Glutamatergic neuron (in vitro differentiated cells): ENCODE data around the gene ZNF281. TPM values are rescaled to one million over a fixed set of nuclear protein-coding genes. Genes with fewer than 3 reads are reported as not detected.

Experiments used
- DNase-seq: peaks from one replicate; pipeline ENCODE4 v3.0.0; 2022
- H3K27ac Mint-ChIP-seq: one replicate; pipeline ENCODE4 v1.8.0; 2020; ENCODE audit warnings: mild to moderate bottlenecking, mixed read lengths, inconsistent platforms; ENCODE audit not compliant: unreplicated experiment
- H3K27me3 Mint-ChIP-seq: one replicate; pipeline ENCODE4 v1.8.0; 2020; ENCODE audit warnings: mild to moderate bottlenecking, moderate library complexity, mixed read lengths, inconsistent platforms; ENCODE audit not compliant: unreplicated experiment
- H3K36me3 Mint-ChIP-seq: one replicate; pipeline ENCODE4 v1.8.0; 2020; ENCODE audit warnings: mild to moderate bottlenecking, mixed read lengths, inconsistent platforms; ENCODE audit not compliant: unreplicated experiment
- H3K4me1 Mint-ChIP-seq: one replicate; pipeline ENCODE4 v1.8.0; 2020; ENCODE audit warnings: mild to moderate bottlenecking, low read depth, mixed read lengths, inconsistent platforms; ENCODE audit not compliant: unreplicated experiment
- H3K4me3 Mint-ChIP-seq: one replicate; pipeline ENCODE4 v1.8.0; 2020; ENCODE audit warnings: mild to moderate bottlenecking, mixed read lengths, inconsistent platforms; ENCODE audit not compliant: unreplicated experiment
- H3K9me3 Mint-ChIP-seq: one replicate; pipeline ENCODE4 v1.8.0; 2020; ENCODE audit warnings: mild to moderate bottlenecking, moderate library complexity, mixed read lengths, inconsistent platforms; ENCODE audit not compliant: unreplicated experiment
- total RNA-seq: library from RNA; stranded (reverse); fragmentation: NEBNext Ultra II Directional; extraction: Animal tissue kit (Norgen Biotek cat#: 25700); gene quantifications from one replicate; pipeline ENCODE4 v1.2.1, GENCODE V29; 2021; ENCODE audit not compliant: unreplicated experiment
- TF ChIP-seq, protein P1 (sequence below): fragments of 200-600 bp; sonication (generic); IDR thresholded peaks from one replicate; pipeline ENCODE4 v1.5.0; 2021; ENCODE audit not compliant: partially characterized antibody, unreplicated experiment

ZNF281 gene
- total RNA-seq, 1 donor from 2014 or later, result 32.2 TPM

DNA sequence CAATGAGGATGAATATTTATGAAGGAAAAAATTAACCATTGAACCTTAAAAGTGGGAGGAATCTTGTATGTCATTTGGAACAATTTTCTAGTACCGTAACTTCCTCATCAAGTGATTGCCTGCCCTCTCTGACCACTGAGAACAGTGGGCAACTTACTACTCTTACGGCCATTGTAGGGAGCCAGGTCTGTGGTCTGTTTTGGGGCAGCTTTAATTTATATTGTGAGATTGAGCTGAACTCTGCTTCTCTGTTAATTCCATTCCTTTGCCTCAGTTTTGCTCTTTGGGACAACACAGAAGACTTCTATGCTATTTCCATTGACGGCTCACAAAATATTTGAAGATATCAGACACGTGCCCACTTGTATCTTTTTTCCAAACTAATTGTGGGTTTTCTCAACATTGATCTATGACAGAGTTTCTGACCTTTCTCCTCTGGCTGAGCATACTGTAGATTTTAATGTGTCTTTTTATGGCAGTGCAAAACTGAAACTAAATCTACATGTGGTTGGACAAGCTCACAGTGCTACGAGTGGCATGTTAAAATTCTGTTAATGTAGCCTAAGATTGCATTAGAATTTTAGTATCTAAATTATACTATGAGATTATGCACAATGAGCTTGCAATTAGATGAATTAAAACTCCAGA is 27.8 kb upstream of the ZNF281 start:
- Mint-ChIP-seq H3K36me3 (no peaks in the 10 kb centered on the region), H3K4me3 (no peak overlapping the region), H3K9me3 (no peaks in the 10 kb centered on the region), H3K4me1 (no peaks in the 10 kb centered on the region), H3K27ac (no peak overlapping the region), H3K27me3 (no peaks in the 10 kb centered on the region)
- TF ChIP-seq, protein P1, sequence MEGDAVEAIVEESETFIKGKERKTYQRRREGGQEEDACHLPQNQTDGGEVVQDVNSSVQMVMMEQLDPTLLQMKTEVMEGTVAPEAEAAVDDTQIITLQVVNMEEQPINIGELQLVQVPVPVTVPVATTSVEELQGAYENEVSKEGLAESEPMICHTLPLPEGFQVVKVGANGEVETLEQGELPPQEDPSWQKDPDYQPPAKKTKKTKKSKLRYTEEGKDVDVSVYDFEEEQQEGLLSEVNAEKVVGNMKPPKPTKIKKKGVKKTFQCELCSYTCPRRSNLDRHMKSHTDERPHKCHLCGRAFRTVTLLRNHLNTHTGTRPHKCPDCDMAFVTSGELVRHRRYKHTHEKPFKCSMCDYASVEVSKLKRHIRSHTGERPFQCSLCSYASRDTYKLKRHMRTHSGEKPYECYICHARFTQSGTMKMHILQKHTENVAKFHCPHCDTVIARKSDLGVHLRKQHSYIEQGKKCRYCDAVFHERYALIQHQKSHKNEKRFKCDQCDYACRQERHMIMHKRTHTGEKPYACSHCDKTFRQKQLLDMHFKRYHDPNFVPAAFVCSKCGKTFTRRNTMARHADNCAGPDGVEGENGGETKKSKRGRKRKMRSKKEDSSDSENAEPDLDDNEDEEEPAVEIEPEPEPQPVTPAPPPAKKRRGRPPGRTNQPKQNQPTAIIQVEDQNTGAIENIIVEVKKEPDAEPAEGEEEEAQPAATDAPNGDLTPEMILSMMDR, result no peak
- no peak for DNase-seq

DNA sequence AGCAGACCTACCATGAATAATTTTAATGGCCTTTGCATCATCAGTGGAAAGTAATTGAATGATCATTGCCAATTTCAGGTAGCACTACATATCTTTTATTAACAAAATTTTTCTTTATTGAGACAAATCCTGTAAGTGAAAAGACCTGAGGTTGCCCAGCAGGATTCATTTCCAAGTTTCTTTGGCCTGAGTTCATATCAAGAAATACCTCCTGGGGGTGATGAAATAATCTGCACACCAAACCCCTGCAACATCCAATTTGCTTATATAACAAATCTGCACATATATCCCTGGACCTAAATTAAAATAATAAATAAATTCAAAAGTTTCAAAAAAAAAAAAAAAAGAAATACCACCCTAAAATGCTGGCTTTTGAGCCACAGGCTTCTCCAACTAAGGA is 27.3 kb upstream of the ZNF281 start:
- DNase-seq, result no peak
- no peaks in the 10 kb centered on the region for H3K36me3 Mint-ChIP-seq
- H3K4me3 Mint-ChIP-seq, result no peak overlapping the region
- H3K4me1 Mint-ChIP-seq, result no peaks in the 10 kb centered on the region
- H3K27ac Mint-ChIP-seq, result no peak overlapping the region
- H3K9me3 Mint-ChIP-seq, result no peaks in the 10 kb centered on the region
- H3K27me3 Mint-ChIP-seq, result no peaks in the 10 kb centered on the region
- TF ChIP-seq, protein P1, result no peak

DNA sequence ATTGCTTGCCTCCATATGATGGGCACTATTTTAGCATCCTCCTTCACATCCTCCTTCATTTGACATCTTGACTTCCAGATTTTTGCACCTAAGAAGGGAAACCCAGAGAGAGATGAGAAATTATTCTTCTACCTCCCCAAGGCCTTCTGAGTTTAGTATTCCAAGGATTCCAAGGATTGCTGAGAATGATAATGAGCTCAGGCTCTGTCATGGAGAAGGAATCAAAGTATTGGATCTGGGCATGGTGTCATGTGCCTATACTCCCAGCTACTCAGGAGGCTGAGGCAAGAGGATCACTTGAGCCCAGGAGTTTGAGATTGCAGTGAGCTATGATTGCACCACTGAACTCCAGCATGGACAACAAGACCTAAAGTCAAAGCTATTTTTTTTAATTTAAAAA is 26.6 kb upstream of the ZNF281 start:
- TF ChIP-seq, protein P1, result no peak
- H3K4me3 Mint-ChIP-seq, result no peak overlapping the region
- no peaks in the 10 kb centered on the region for H3K4me1 Mint-ChIP-seq
- H3K36me3 Mint-ChIP-seq, result no peaks in the 10 kb centered on the region
- H3K27ac Mint-ChIP-seq, result no peak overlapping the region
- no peaks in the 10 kb centered on the region for H3K9me3 Mint-ChIP-seq
- no peak for DNase-seq
- no peaks in the 10 kb centered on the region for H3K27me3 Mint-ChIP-seq

DNA sequence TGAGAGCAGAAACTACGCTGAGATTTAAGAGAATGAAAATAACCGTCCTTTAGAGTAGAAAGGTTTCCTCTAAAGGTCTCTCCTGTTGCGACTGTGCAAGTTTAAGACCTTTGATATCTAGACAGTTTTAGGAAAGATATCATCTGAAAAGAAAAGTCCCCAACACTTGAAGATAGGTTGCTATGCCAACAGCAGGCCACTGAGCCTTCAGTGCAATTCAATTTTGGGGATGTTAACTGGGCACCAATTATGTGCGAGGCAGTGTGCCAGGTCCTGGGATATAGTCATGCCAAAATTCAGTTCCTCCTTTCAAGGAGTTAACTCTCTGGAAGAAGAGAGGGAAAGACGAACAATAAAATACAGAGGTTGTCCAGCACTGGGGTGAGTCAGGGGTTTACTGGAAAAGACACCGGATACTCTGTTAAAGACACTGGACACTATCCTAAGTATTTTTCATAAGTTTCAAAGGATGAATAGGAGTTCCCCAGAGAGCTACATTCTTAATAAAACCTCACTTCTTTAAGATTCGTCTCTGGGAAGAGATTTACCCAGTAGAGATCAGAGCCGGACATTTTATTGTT is 25.5 kb upstream of the ZNF281 start:
- Mint-ChIP-seq H3K27ac (no peak overlapping the region), H3K36me3 (no peaks in the 10 kb centered on the region)

DNA sequence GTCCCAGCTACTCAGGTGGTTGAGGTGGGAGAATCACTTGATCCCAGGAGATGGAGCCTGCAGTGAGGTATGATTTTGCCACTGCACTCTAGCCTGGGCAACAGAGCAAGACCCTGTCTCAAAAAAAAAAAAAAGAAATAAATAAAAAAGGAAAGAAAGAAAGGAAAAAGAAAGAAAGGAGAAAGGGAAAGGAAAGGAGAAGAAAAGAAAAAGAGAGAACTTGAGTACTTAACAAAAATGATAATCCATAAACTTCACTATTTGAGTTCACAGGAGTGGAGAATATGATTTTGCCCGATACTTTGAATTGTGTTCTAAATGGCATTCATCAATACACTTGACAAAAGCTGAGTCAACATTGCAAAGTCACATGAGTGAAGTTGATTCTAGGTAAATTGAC is 23.8 kb upstream of the ZNF281 start:
- H3K4me3 Mint-ChIP-seq, result no peak overlapping the region
- TF ChIP-seq, protein P1, result no peak
- no peak for DNase-seq
- no peaks in the 10 kb centered on the region for H3K4me1 Mint-ChIP-seq
- H3K9me3 Mint-ChIP-seq, result no peaks in the 10 kb centered on the region
- no peaks in the 10 kb centered on the region for H3K27me3 Mint-ChIP-seq
- no peak overlapping the region for H3K27ac Mint-ChIP-seq
- no peaks in the 10 kb centered on the region for H3K36me3 Mint-ChIP-seq

More for the DNA sequence above, 25.5 kb upstream of the ZNF281 start:
- DNase-seq, result no peak
- H3K4me3 Mint-ChIP-seq, result no peak overlapping the region
- no peaks in the 10 kb centered on the region for H3K4me1 Mint-ChIP-seq
- no peaks in the 10 kb centered on the region for H3K9me3 Mint-ChIP-seq
- H3K27me3 Mint-ChIP-seq, result no peaks in the 10 kb centered on the region
- TF ChIP-seq, protein P1, result no peak
